HepG2 (cell line): Measurements from ENCODE around the gene PYCR2. TPM values are rescaled to one million over a fixed set of nuclear protein-coding genes. Genes with fewer than 3 reads are reported as not detected.
"Not testable (repeated sequence)": the region's sequence is repeated elsewhere in the genome, so short reads cannot be mapped to it uniquely, and the experiment has no call there.

ENCODE experiments used
- ATAC-seq: fragments of 200-7000 bp; cut with Tn5 transposase; 3 replicates; pipeline ENCODE4 v1.9.1; 2020; ENCODE audit warnings: mild to moderate bottlenecking, moderate library complexity
- BruUV-seq: library from RNA; stranded (reverse); fragments of 400-500 nt; replicated peaks from 2 replicates; lab custom pipeline; 2021; lab: Mats Ljungman, UMichigan
- CTCF ChIA-PET: fragments of 300-600 bp; formaldehyde crosslinking; extraction: SDS; loops from one replicate; lab custom pipeline; 2021; ENCODE audit warnings: low total read pairs, inconsistent platforms, low intra/inter-chr PET ratio; lab: Yijun Ruan, JAX
- POLR2A ChIA-PET: fragments of 350-600 bp; sonication (Branson Sonifier 250); formaldehyde crosslinking; loops from one replicate; lab custom pipeline; 2020; ENCODE audit warnings: antibody characterized with exemption, inconsistent platforms; lab: Yijun Ruan, JAX
- DNase-seq: peaks from one replicate; pipeline ENCODE4 v3.0.0-alpha.2; 2015; ENCODE audit warnings: low spot score
- FAIRE-seq: peaks from 3 replicates; lab custom pipeline; 2011; peaks lifted over from hg19 to GRCh38; lab: Jason Lieb, UNC
- H2AFZ ChIP-seq: one replicate; pipeline ENCODE4 v1.6.1; 2011; ENCODE audit warnings: low read length, inconsistent platforms
- H3K27ac ChIP-seq: fragments of 300-600 bp; 3 replicates; pipeline ENCODE4 v1.8.0; 2011; ENCODE audit warnings: mixed run types, mild to moderate bottlenecking, mixed read lengths, low read length, inconsistent platforms; ENCODE audit not compliant: insufficient read depth; ENCODE audit errors: extremely low read length
- H3K27me3 ChIP-seq, 2 experiments: fragments of 200-600 bp in 1 of 2; 2 replicates in 1 of 2; 3 replicates in 1 of 2; pipeline versions ENCODE4 v1.6.0 to v1.8.0; 2011; ENCODE audit warnings: low read length in 2 of 2, mild to moderate bottlenecking in 2 of 2, moderate library complexity in 2 of 2, inconsistent platforms in 1 of 2; ENCODE audit not compliant: insufficient read depth in 2 of 2, control insufficient read depth in 1 of 2
- H3K36me3 ChIP-seq, 2 experiments: fragments of 200-600 bp in 1 of 2; replicated peaks in 1 of 2; 2 replicates in 1 of 2; 3 replicates in 1 of 2; pipeline versions ENCODE4 v1.5.1 to v1.8.0; 2011; ENCODE audit warnings: low read length in 2 of 2, inconsistent platforms in 1 of 2; ENCODE audit not compliant: insufficient read depth in 2 of 2, control insufficient read depth in 1 of 2
- H3K4me1 ChIP-seq: 2 replicates; pipeline ENCODE4 v1.5.1; 2012; ENCODE audit warnings: low read length, inconsistent platforms; ENCODE audit not compliant: insufficient read depth
- H3K4me2 ChIP-seq: 2 replicates; pipeline ENCODE4 v1.6.0; 2011; ENCODE audit warnings: low read depth, low read length, inconsistent platforms
- H3K4me3 ChIP-seq, 3 experiments: fragments of 200-600 bp in 1 of 3; sonication (generic), shearing (Covaris generic) in 1 of 3; replicated peaks in 1 of 3; 2 replicates each; pipeline ENCODE4 v1.5.1; 2011 to 2016; ENCODE audit warnings: low read length in 3 of 3, inconsistent platforms in 2 of 3, low read depth in 2 of 3, mild to moderate bottlenecking in 2 of 3, control low read depth in 1 of 3, mixed read lengths in 1 of 3; ENCODE audit not compliant: insufficient read depth in 1 of 3
- H3K79me2 ChIP-seq: one replicate; pipeline ENCODE4 v1.6.1; 2011; ENCODE audit warnings: low read length, inconsistent platforms; ENCODE audit not compliant: insufficient read depth
- H3K9ac ChIP-seq: 2 replicates; pipeline ENCODE4 v1.6.0; 2011; ENCODE audit warnings: mild to moderate bottlenecking, low read depth, low read length, inconsistent platforms; ENCODE audit not compliant: insufficient read depth
- H3K9me3 ChIP-seq: 2 replicates; pipeline ENCODE4 v1.5.1; 2012; ENCODE audit warnings: mild to moderate bottlenecking, low read length
- H4K20me1 ChIP-seq: 2 replicates; pipeline ENCODE4 v1.6.0; 2011; ENCODE audit warnings: inconsistent platforms, mild to moderate bottlenecking, low read length, moderate library complexity; ENCODE audit not compliant: insufficient read depth
- AKNA ChIP-seq: sonication (generic); formaldehyde crosslinking; IDR thresholded peaks from 2 replicates; pipeline ENCODE4 v1.4.0; 2020; ENCODE audit warnings: missing genetic modification reagents, borderline replicate concordance
- JUN ChIP-seq: sonication (generic); formaldehyde crosslinking; IDR thresholded peaks from 2 replicates; pipeline ENCODE4 v1.4.0; 2020; ENCODE audit warnings: mild to moderate bottlenecking, missing genetic modification reagents
- PCBP1 ChIP-seq: fragments of 200-400 bp; formaldehyde crosslinking; IDR thresholded peaks from 2 replicates; pipeline ENCODE4 v1.6.1; 2017; ENCODE audit warnings: mild to moderate bottlenecking, low read depth, low read length, borderline replicate concordance
- WGBS: methylation state at CpG from one replicate; pipeline ENCODE4 v1.1.6; 2017; ENCODE audit warnings: low lambda C conversion rate; 5-methylcytosine and 5-hydroxymethylcytosine counted together
- in situ Hi-C: cut with HindIII; loops from 2 replicates; pipeline ENCODE4 v1.10.0; 2017; ENCODE audit warnings: low pct_unique_long_range_greater_than_20kb; ENCODE audit not compliant: extremely low pct_ligation_motif_present
- intact Hi-C: fragments of 100-400 bp; cut with micrococcal nuclease; formaldehyde crosslinking; loops from one replicate; pipeline ENCODE4 v1.10.0; 2022; ENCODE audit not compliant: unreplicated experiment
- polyA plus RNA-seq, 8 experiments: library from polyadenylated mRNA; depleted of rRNA in 3 of 8; stranded (reverse) in 7 of 8; unstranded in 1 of 8; fragments of >200 nt; fragmentation: Illumina TruSeq in 4 of 8; extraction: Trizol in 4 of 8; gene quantifications; 2 replicates each; pipeline versions ENCODE4 v1.2.1 to v1.2.3, GENCODE V29; 2011 to 2016; ENCODE audit warnings: low read depth in 4 of 8, missing spikeins in 1 of 8, mixed read lengths in 1 of 8; ENCODE audit not compliant: insufficient read depth in 1 of 8
- total RNA-seq, 5 experiments: library from RNA; depleted of rRNA; stranded (reverse); fragments of >200 nt; fragmentation: Illumina TruSeq; extraction: Trizol; gene quantifications; 2 replicates each; pipeline ENCODE4 v1.2.3, GENCODE V29; 2016; ENCODE audit warnings: low read depth in 1 of 5

The PYCR2 gene
- total and polyA plus RNA-seq, 2 of the 13 experiments (the other 11 are each of a cell fraction or from before 2014, with no cell fraction given), result 47.2 to 47.8 TPM

GRCh38 chr1:225940385-225941151 is 16.5 kb upstream of the PYCR2 start (continued):
- TF ChIP-seq AKNA (CRISPR knock-in tag) (no peak), PCBP1 (no peak), JUN (CRISPR knock-in tag) (no peak)

- H3K4me2 ChIP-seq, H3K9me3 ChIP-seq, in situ Hi-C loops, CTCF ChIA-PET, H2AFZ ChIP-seq, H3K36me3 ChIP-seq, H3K4me3 ChIP-seq, FAIRE-seq, H3K9ac ChIP-seq, H3K79me2 ChIP-seq, H3K27ac ChIP-seq, H4K20me1 ChIP-seq, ATAC-seq, DNase-seq, intact Hi-C loops, BruUV-seq: not testable (repeated sequence)
- no CpG with 5 or more reads among the region's 8 CpGs for WGBS
- H3K4me1 ChIP-seq, result peaks cover 47% of the 10 kb centered on the region
- peaks cover 3 to 11% of the 10 kb centered on the region in 2 experiments; a peak in 3 of 5 replicates for H3K27me3 ChIP-seq
- POLR2A ChIA-PET, result interaction anchor here (1.8 kb wide), 1 partner anchor 16 kb away, joined by 8 read pairs; the partner anchor contains the start of gene PYCR2
Measured at GRCh38 chr1:225939939-225940310, 15.9 kb upstream of the PYCR2 start.

GRCh38 chr1:225939097-225939938 is 15.3 kb upstream of the PYCR2 start:
- Histone ChIP-seq H3K4me1 (peaks cover 44% of the 10 kb centered on the region), H3K27me3 (peaks cover 2 to 11% of the 10 kb centered on the region in 2 experiments; a peak in 2 of 5 replicates)
- H3K27ac ChIP-seq, H3K9ac ChIP-seq, FAIRE-seq, in situ Hi-C loops, H3K4me2 ChIP-seq, H3K9me3 ChIP-seq, DNase-seq, H4K20me1 ChIP-seq, intact Hi-C loops, CTCF ChIA-PET, H3K36me3 ChIP-seq, H2AFZ ChIP-seq, H3K4me3 ChIP-seq, H3K79me2 ChIP-seq, BruUV-seq, POLR2A ChIA-PET, ATAC-seq: not testable (repeated sequence)
- 79% methylated on average over 19 of the region's 69 CpGs for WGBS
